SK-N-SH (cell line): Measurements from ENCODE around the gene SBF2. TPM values are rescaled to one million over a fixed set of nuclear protein-coding genes. Genes with fewer than 3 reads are reported as not detected.

Experiments used
- CTCF ChIA-PET: fragments of 300-600, 350-600 bp; formaldehyde crosslinking; extraction: SDS; loops from one replicate; lab custom pipeline; 2021; lab: Yijun Ruan, JAX
- POLR2A ChIA-PET: fragments of 350-600 bp; sonication (Branson Sonifier 250); formaldehyde crosslinking; extraction: SDS; loops from one replicate; lab custom pipeline; 2020; ENCODE audit warnings: antibody characterized with exemption, inconsistent platforms; lab: Yijun Ruan, JAX
- DNase-seq: peaks from one replicate; pipeline ENCODE4 v3.0.0; 2012
- H2AFZ ChIP-seq: fragments of 200-600 bp; sonication (generic); 2 replicates; pipeline ENCODE4 v1.8.1; 2016; ENCODE audit warnings: antibody characterized with exemption, mild to moderate bottlenecking, low read depth
- H3F3A ChIP-seq: fragments of 200-600 bp; sonication (generic); replicated peaks from 2 replicates; pipeline ENCODE3; 2016; ENCODE audit warnings: antibody characterized with exemption, mild to moderate bottlenecking; ENCODE audit not compliant: insufficient read depth
- H3K27ac ChIP-seq, 2 experiments: fragments of 200-500 bp in 1 of 2; fragments of 200-600 bp in 1 of 2; sonication (Bioruptor generic) in 1 of 2; sonication (generic), shearing (Covaris generic) in 1 of 2; 2 replicates each; pipeline versions ENCODE4 v1.5.1 to v1.6.1; 2014 to 2016; ENCODE audit warnings: low read depth in 2 of 2, inconsistent platforms in 1 of 2, low read length in 1 of 2, mild to moderate bottlenecking in 1 of 2, mixed read lengths in 1 of 2
- H3K27me3 ChIP-seq: fragments of 200-600 bp; sonication (generic), shearing (Covaris generic); 2 replicates; pipeline ENCODE4 v1.6.1; 2016; ENCODE audit warnings: mixed run types; ENCODE audit not compliant: insufficient read depth
- H3K36me3 ChIP-seq, 2 experiments: fragments of 200-500 bp in 1 of 2; fragments of 200-600 bp in 1 of 2; sonication (Bioruptor generic) in 1 of 2; sonication (generic) in 1 of 2; replicated peaks in 1 of 2; 2 replicates each; pipeline versions ENCODE3 to v1.5.1; 2014 to 2016; ENCODE audit warnings: low read length in 1 of 2, mild to moderate bottlenecking in 1 of 2; ENCODE audit not compliant: insufficient read depth in 2 of 2, control insufficient read depth in 1 of 2
- H3K4me1 ChIP-seq, 2 experiments: fragments of 200-500 bp in 1 of 2; fragments of 200-600 bp in 1 of 2; sonication (Bioruptor generic) in 1 of 2; sonication (generic), shearing (Covaris generic) in 1 of 2; 2 replicates each; pipeline versions ENCODE4 v1.5.1 to v1.6.1; 2014 to 2016; ENCODE audit warnings: low read depth in 1 of 2, low read length in 1 of 2, mixed run types in 1 of 2; ENCODE audit not compliant: insufficient read depth in 2 of 2, control insufficient read depth in 1 of 2
- H3K4me2 ChIP-seq: fragments of 200-600 bp; sonication (generic), shearing (Covaris generic); 2 replicates; pipeline ENCODE4 v1.6.1; 2017; ENCODE audit warnings: mixed run types
- H3K4me3 ChIP-seq, 2 experiments: fragments of 200-500 bp in 1 of 2; fragments of 200-600 bp in 1 of 2; sonication (Bioruptor generic) in 1 of 2; sonication (generic), shearing (Covaris generic) in 1 of 2; 2 replicates each; pipeline versions ENCODE4 v1.5.1 to v1.8.1; 2014 to 2016; ENCODE audit warnings: low read depth in 2 of 2, inconsistent platforms in 1 of 2, low read length in 1 of 2, mild to moderate bottlenecking in 1 of 2, mixed read lengths in 1 of 2, moderate library complexity in 1 of 2
- H3K79me2 ChIP-seq: fragments of 200-600 bp; sonication (generic); 2 replicates; pipeline ENCODE4 v1.8.1; 2017; ENCODE audit warnings: mild to moderate bottlenecking; ENCODE audit not compliant: insufficient read depth
- H3K9ac ChIP-seq: fragments of 200-600 bp; sonication (generic); 2 replicates; pipeline ENCODE4 v1.6.1; 2017; ENCODE audit warnings: mixed run types
- H3K9me2 ChIP-seq: fragments of 200-600 bp; sonication (generic); 2 replicates; pipeline ENCODE4 v1.6.1; 2017; ENCODE audit warnings: mixed run types
- H3K9me3 ChIP-seq: fragments of 200-600 bp; sonication (generic); 2 replicates; pipeline ENCODE4 v1.6.1; 2017; ENCODE audit warnings: mixed run types, mild to moderate bottlenecking, moderate library complexity
- H4K20me1 ChIP-seq: fragments of 200-600 bp; sonication (generic); 2 replicates; pipeline ENCODE4 v1.6.1; 2017; ENCODE audit warnings: mild to moderate bottlenecking, mixed run types; ENCODE audit not compliant: insufficient read depth
- CHD2 ChIP-seq: fragments of 150-350 bp; IDR thresholded peaks from 2 replicates; pipeline ENCODE4 v1.6.1; 2018; ENCODE audit warnings: low read length; ENCODE audit not compliant: partially characterized antibody
- ELF1 ChIP-seq: IDR thresholded peaks from 2 replicates; pipeline ENCODE4 v1.4.0; 2012
- EP300 ChIP-seq, 2 experiments: IDR thresholded peaks; 2 replicates each; pipeline versions ENCODE4 v1.4.0 to v1.6.1; 2012; ENCODE audit warnings: borderline replicate concordance in 1 of 2, low read depth in 1 of 2, low read length in 1 of 2
- EZH2phosphoT487 ChIP-seq: fragments of 200-600 bp; sonication (generic); IDR thresholded peaks from 2 replicates; pipeline ENCODE4 v1.6.1; 2017; ENCODE audit warnings: low read depth, mixed run types, mild to moderate bottlenecking, antibody characterized with exemption, moderate library complexity, borderline replicate concordance
- GATA2 ChIP-seq: sonication (generic); formaldehyde crosslinking; IDR thresholded peaks from 2 replicates; pipeline ENCODE4 v1.5.0; 2020; ENCODE audit warnings: mild to moderate bottlenecking, missing genetic modification reagents
- MAX ChIP-seq: IDR thresholded peaks from 2 replicates; pipeline ENCODE4 v1.4.0; 2012; ENCODE audit warnings: low read depth
- NRF1 ChIP-seq: IDR thresholded peaks from 2 replicates; pipeline ENCODE4 v1.6.1; 2012; ENCODE audit warnings: low read depth, mild to moderate bottlenecking, low read length
- PBX3 ChIP-seq: IDR thresholded peaks from 2 replicates; pipeline ENCODE4; 2012
- POLR2AphosphoS5 ChIP-seq: IDR thresholded peaks from 2 replicates; pipeline ENCODE4 v1.6.1; 2012; ENCODE audit warnings: low read depth, low read length
- REST ChIP-seq: IDR thresholded peaks from 2 replicates; pipeline ENCODE4 v1.6.1; 2012; ENCODE audit warnings: mild to moderate bottlenecking, low read depth, low read length, moderate library complexity
- RFX5 ChIP-seq: IDR thresholded peaks from 2 replicates; pipeline ENCODE4 v1.6.1; 2012; ENCODE audit warnings: mild to moderate bottlenecking, improper control_type of control experiment, low read length
- RXRA ChIP-seq: IDR thresholded peaks from 2 replicates; pipeline ENCODE4 v1.4.0; 2012; ENCODE audit warnings: low read depth, mild to moderate bottlenecking, borderline replicate concordance
- TCF12 ChIP-seq: IDR thresholded peaks from 2 replicates; pipeline ENCODE4 v1.4.0; 2012
- TEAD4 ChIP-seq: IDR thresholded peaks from 2 replicates; pipeline ENCODE4 v1.4.0; 2012; ENCODE audit warnings: mild to moderate bottlenecking, borderline replicate concordance; ENCODE audit not compliant: insufficient read depth
- USF1 ChIP-seq: IDR thresholded peaks from 2 replicates; pipeline ENCODE4 v1.4.0; 2012; ENCODE audit warnings: low read depth, borderline replicate concordance
- YY1 ChIP-seq: IDR thresholded peaks from 2 replicates; pipeline ENCODE4 v1.4.0; 2012; ENCODE audit warnings: low read depth, mild to moderate bottlenecking
- ZBTB33 ChIP-seq: IDR thresholded peaks from 2 replicates; pipeline ENCODE4 v1.4.0; 2012; ENCODE audit warnings: low read depth, borderline replicate concordance
- polyA plus RNA-seq, 3 experiments: library from polyadenylated mRNA; depleted of rRNA; stranded (reverse); fragments of >200 nt; gene quantifications; 2 replicates each; pipeline ENCODE4 v1.2.3, GENCODE V29; 2012

Gene SBF2
- polyA plus RNA-seq, 1 of the 3 experiments (the other 2 are of a cell fraction) = 23.0 TPM

- peaks cover 4% of the 10 kb centered on the region for H3F3A ChIP-seq
- TF ChIP-seq RXRA (no peak), REST (no peak), GATA2 (CRISPR knock-in tag) (no peak), TEAD4 (no peak), YY1 (no peak), EZH2phosphoT487 (no peak), ZBTB33 (no peak), TCF12 (no peak), NRF1 (no peak), MAX (no peak), PBX3 (no peak), USF1 (no peak), ELF1 (no peak), EP300 (IDR thresholded peaks at IDR 0.05; ENCODE audit: borderline replicate concordance in 1 of 2, low read depth in 1 of 2, low read length in 1 of 2) (no peak), CHD2 (no peak), POLR2AphosphoS5 (no peak), RFX5 (no peak)
- no peak overlapping the region for H3K4me2 ChIP-seq
- no peak overlapping the region for H3K27ac ChIP-seq
- H3K9me3 ChIP-seq = no peaks in the 10 kb centered on the region
- H3K27me3 ChIP-seq = no peaks in the 10 kb centered on the region
- no peaks in the 10 kb centered on the region for H3K9me2 ChIP-seq
- peaks cover 14% of the 10 kb centered on the region; the same call in 1 of the 2 replicates for H4K20me1 ChIP-seq
- H3K9ac ChIP-seq = no peak overlapping the region
- no peaks in the 10 kb centered on the region for H3K36me3 ChIP-seq
- peaks cover 0 to 8% of the 10 kb centered on the region in 2 experiments; a peak in 1 of 4 replicates for H3K4me1 ChIP-seq
- no peak overlapping the region for H2AFZ ChIP-seq
- peaks cover 72% of the 10 kb centered on the region for H3K79me2 ChIP-seq
- no peak for DNase-seq
- POLR2A ChIA-PET = no interaction called here
- CTCF ChIA-PET = no interaction called here
- H3K4me3 ChIP-seq = no peak overlapping the region
Observed at GRCh38 chr11:10273738-10274137, 20.3 kb downstream of the SBF2 start.
